Measurements from ENCODE around the gene ROBO1.

The ROBO1 gene

DNA sequence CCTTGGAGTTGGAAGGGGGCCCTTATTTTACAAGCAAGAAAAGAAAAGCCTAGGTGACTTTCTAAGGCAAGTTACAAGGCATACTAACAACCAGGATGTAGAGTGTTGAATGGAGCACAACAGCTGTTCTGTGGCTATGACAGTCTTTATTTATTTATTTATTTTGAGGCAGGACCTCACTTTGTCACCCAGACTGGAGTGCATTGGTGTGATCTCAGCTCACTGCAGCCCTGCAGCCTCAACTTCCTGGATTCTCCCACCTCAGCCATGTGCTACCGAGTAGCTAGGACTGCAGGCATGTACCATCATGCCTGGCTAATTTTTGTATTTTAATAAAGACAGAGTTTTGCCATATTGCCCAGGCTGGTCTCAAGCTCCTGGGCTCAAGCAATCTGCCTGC is 973.4 kb downstream of the ROBO1 start:
- Histone ChIP-seq H3K4me1 (peaks cover 33% of the 10 kb centered on the region), H3K27me3 (ENCODE audit: low read depth) (no peaks in the 10 kb centered on the region), H3K4me3 (no peak overlapping the region), H3K36me3 (replicated peaks) (no peaks in the 10 kb centered on the region), H3K9me3 (no peaks in the 10 kb centered on the region)
- in situ Hi-C loops (cut with MboI; ENCODE audit: low sequenced_read_pairs): no loop called here
- no peak for DNase-seq (ENCODE audit: low spot score in 2 of 2)

DNA sequence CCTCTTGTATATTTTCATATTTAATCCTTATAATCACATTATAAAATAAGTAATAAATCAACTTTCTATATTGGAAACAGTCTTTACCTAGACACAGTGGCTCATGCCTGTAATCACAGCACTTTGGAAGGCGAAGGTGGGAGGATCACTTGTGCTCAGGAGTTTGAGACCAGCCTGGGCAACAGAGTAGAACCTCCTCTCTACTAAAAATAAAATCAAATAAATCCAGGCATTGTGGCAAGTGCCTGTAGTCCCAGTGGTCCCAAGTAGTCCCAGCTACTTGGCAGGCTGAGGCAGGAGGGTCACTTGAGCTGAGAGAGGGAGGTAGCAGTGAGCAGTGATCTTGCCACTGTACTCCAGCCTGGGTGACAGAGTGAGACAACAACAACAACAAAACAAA is 975.1 kb downstream of the ROBO1 start:
- Histone ChIP-seq H3K27me3 (ENCODE audit: low read depth) (no peaks in the 10 kb centered on the region), H3K4me1 (peaks cover 44% of the 10 kb centered on the region), H3K36me3 (replicated peaks) (no peaks in the 10 kb centered on the region), H3K4me3 (no peak overlapping the region), H3K9me3 (no peaks in the 10 kb centered on the region)
- DNase-seq (ENCODE audit: low spot score in 2 of 2): no peak
- in situ Hi-C loops (cut with MboI; ENCODE audit: low sequenced_read_pairs): no loop called here

DNA sequence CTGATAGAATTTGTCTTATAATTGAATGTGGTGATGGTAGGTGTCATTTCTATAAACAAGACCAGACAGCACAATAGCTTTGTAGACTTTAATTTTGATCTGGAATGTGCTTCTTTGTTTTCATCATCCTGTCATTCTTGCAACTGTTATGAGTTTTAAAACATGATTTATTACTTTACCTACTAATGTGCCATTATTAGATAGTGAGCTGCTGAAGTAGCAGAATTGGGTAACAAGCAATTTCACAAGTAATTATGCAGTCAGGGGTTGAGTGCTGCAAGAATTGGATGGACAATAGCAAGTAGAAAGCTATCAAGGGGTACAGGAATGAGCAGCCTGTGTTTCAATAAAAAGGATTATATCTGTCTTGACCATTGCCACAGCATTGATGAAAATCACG is 975.6 kb downstream of the ROBO1 start:
- no peak for DNase-seq (ENCODE audit: low spot score in 2 of 2)
- Histone ChIP-seq H3K9me3 (no peaks in the 10 kb centered on the region), H3K36me3 (replicated peaks) (no peaks in the 10 kb centered on the region), H3K4me3 (no peak overlapping the region), H3K4me1 (peaks cover 44% of the 10 kb centered on the region), H3K27me3 (ENCODE audit: low read depth) (no peaks in the 10 kb centered on the region)
- in situ Hi-C loops (cut with MboI; ENCODE audit: low sequenced_read_pairs): no loop called here

DNA sequence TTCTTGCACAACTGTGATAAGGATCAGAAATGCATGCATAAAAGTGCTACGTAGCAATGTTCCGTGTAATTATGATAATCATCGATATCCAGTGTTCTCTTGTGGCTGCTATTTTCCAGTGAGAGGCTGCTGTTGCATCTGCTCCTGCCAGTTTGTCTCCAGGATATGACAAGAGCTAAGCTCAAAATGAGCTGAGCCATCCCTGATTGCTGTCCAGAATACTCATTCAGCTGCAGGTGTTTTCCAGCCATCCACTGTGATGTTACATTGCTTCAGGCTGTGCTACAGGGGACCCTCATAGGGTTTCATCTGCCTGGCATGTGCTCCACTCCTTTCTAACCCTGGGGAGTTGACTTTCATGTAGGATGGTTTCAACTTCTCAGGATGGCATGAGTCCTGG is 976.0 kb downstream of the ROBO1 start:
- Histone ChIP-seq H3K36me3 (replicated peaks) (no peaks in the 10 kb centered on the region), H3K27me3 (ENCODE audit: low read depth) (no peaks in the 10 kb centered on the region), H3K4me1 (peaks cover 44% of the 10 kb centered on the region), H3K9me3 (no peaks in the 10 kb centered on the region), H3K4me3 (no peak overlapping the region)
- no peak for DNase-seq (ENCODE audit: low spot score in 2 of 2)
- in situ Hi-C loops (cut with MboI; ENCODE audit: low sequenced_read_pairs): no loop called here

DNA sequence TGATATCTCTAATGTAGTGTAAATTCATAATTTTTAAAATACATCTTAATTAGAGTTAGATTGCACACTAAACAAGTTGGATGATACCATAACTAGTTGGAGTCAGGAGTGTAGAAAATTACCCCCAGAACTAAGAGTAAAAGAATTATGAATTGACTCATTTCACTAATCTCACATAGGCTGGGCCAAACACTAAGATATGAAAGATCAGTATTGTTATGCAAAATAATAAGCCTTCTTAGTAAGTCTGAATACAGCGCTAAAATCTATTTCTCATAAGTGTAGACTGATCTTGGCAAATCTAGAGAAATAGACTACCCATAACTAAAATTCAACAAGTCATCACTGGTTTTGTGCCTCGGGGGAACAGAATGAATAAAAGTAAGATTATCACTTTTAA is 979.0 kb downstream of the ROBO1 start:
- H3K4me1 ChIP-seq: peaks cover 61% of the 10 kb centered on the region
- no peak overlapping the region for H3K4me3 ChIP-seq
- DNase-seq (ENCODE audit: low spot score in 2 of 2): peak in 1 of 2 experiments; percentile 73
- H3K9me3 ChIP-seq: no peaks in the 10 kb centered on the region
- in situ Hi-C loops (cut with MboI; ENCODE audit: low sequenced_read_pairs): no loop called here
- H3K36me3 ChIP-seq (replicated peaks): no peaks in the 10 kb centered on the region
- H3K27me3 ChIP-seq (ENCODE audit: low read depth): no peaks in the 10 kb centered on the region

DNA sequence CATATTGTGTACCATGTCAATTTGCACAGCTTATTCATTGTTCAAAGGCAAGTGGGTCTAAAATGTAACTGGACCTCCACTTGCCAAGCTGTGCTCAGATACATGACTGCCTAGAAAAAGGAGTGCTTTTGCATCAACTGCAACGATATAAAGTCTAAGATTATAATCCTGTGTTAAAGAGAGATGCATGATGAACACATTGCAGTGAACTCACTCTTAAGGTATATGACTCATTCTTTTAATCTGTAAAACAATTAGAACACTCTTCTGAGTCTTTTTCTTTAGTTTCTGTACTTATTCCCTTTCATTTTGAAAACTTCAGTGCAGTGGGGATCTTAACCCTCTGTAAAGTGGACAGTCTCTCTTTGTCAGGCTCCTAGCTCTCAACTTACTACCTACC is 982.8 kb downstream of the ROBO1 start:
- Histone ChIP-seq H3K4me1 (peaks cover 41% of the 10 kb centered on the region), H3K27me3 (ENCODE audit: low read depth) (no peaks in the 10 kb centered on the region), H3K4me3 (no peak overlapping the region), H3K9me3 (no peaks in the 10 kb centered on the region), H3K36me3 (replicated peaks) (no peaks in the 10 kb centered on the region)
- in situ Hi-C loops (cut with MboI; ENCODE audit: low sequenced_read_pairs): no loop called here
- peak in 1 of 2 experiments; percentile 53 for DNase-seq (ENCODE audit: low spot score in 2 of 2)

DNA sequence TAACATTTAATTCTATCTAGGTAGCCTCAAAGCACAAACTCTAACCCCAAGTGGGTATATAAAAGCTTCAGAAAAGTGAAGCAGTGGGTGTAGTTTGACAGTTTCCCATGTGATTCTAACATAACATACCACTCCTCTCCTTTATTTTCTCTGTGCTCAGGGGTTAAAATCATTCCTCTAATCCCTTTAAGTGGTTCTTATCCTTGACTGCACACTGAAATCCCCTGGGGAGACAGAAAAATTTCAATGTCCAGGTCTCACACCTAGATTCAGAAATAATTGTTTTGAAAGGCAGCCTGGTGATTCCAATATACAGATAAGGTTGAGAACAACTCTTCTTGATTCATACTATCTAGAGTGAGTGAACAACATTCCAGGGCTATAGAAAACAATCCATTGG is 986.4 kb downstream of the ROBO1 start:
- in situ Hi-C loops (cut with MboI; ENCODE audit: low sequenced_read_pairs): no loop called here
- H3K4me1 ChIP-seq: peaks cover 24% of the 10 kb centered on the region
- H3K9me3 ChIP-seq: no peaks in the 10 kb centered on the region
- DNase-seq (ENCODE audit: low spot score in 2 of 2): peak in 1 of 2 experiments; percentile 55
- no peak overlapping the region for H3K4me3 ChIP-seq
- H3K36me3 ChIP-seq (replicated peaks): no peaks in the 10 kb centered on the region
- H3K27me3 ChIP-seq (ENCODE audit: low read depth): no peaks in the 10 kb centered on the region

DNA sequence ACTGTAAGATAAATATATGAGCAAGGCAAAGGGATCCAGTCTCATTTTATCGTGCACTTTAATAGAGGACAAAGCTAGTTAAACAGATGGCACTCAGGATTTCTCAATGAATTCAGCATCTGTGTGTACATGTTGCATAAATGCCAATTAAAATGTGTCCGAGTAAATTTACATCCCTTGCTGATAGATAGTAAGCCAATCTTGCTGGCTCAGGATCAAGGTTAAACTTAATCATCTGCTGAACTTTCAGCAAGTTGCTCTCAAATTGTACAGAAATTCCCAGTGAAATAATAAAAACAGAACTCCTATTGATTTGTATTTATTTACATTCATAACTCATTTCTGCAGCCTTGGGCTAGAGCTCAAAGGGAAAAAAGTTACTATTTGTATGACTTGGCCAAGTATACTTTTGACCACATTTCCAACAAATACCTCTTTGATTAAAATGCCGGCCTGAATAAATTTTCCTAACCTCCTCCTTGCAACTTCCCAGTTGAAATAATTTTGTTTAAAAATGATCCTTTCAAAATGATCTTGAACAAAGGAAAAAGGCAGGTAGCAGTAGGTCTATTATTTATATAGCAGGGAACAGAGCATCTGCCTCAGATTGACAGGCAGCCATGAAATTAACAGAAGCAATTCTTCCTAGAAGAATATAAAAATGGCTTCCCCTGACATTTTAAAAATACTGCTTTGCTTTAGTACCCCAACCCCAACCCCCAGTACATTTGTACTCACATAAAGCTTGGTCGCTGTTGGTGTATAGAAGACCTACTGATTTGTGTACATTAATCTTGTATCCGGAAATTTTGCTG is 1001.9 kb downstream of the ROBO1 start:
- H3K4me3 ChIP-seq: no peak overlapping the region
- DNase-seq (ENCODE audit: low spot score in 2 of 2): no peak
- H3K27me3 ChIP-seq (ENCODE audit: low read depth): no peaks in the 10 kb centered on the region
- H3K4me1 ChIP-seq: no peaks in the 10 kb centered on the region; the same call in 1 of the 2 replicates
- no peaks in the 10 kb centered on the region for H3K36me3 ChIP-seq (replicated peaks)
- no peaks in the 10 kb centered on the region for H3K9me3 ChIP-seq
- in situ Hi-C loops (cut with MboI; ENCODE audit: low sequenced_read_pairs): no loop called here

DNA sequence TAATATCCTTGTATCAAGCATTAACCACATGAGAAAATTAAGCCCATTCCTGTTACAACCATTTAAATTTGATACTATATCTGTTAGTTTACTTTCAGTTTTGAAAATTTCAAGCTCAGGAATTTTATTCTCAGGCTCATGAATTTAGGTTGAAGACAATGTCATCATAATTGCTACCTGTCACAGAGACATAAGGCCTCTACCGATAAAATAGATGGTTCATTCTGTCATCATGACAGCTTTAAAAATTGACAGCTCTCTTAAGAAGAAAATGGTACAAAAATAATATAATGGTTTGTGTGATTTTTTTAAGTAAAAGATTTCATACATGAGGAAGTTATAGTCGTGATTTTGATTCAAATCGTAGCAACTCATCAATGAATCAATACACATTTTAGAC is 1003.2 kb downstream of the ROBO1 start:
- Histone ChIP-seq H3K4me3 (no peak overlapping the region), H3K9me3 (no peaks in the 10 kb centered on the region), H3K27me3 (ENCODE audit: low read depth) (no peaks in the 10 kb centered on the region), H3K4me1 (no peaks in the 10 kb centered on the region; the same call in 1 of the 2 replicates), H3K36me3 (replicated peaks) (no peaks in the 10 kb centered on the region)
- no peak for DNase-seq (ENCODE audit: low spot score in 2 of 2)
- in situ Hi-C loops (cut with MboI; ENCODE audit: low sequenced_read_pairs): no loop called here

DNA sequence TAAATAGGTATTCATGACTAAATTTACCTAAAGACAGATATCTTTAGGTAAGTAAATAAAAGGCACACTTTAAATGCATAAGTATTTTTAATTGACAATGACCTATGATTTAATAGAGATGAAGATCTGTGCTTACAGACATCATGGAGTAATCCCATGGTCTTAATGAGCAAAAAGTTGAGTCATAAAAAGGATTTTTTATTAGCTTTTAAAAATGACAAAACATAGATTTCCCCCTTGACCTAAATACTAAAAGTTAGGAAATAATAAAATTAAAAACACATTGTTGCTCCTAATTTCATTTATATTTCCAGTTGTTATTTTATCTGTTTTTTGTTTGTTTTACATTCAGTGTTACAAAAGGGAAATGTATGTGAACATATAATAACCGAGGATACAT is 1005.7 kb downstream of the ROBO1 start:
- DNase-seq (ENCODE audit: low spot score in 2 of 2): no peak
- Histone ChIP-seq H3K4me1 (peaks cover 6% of the 10 kb centered on the region), H3K27me3 (ENCODE audit: low read depth) (no peaks in the 10 kb centered on the region), H3K36me3 (replicated peaks) (no peaks in the 10 kb centered on the region), H3K4me3 (no peak overlapping the region), H3K9me3 (no peaks in the 10 kb centered on the region)
- in situ Hi-C loops (cut with MboI; ENCODE audit: low sequenced_read_pairs): no loop called here

DNA sequence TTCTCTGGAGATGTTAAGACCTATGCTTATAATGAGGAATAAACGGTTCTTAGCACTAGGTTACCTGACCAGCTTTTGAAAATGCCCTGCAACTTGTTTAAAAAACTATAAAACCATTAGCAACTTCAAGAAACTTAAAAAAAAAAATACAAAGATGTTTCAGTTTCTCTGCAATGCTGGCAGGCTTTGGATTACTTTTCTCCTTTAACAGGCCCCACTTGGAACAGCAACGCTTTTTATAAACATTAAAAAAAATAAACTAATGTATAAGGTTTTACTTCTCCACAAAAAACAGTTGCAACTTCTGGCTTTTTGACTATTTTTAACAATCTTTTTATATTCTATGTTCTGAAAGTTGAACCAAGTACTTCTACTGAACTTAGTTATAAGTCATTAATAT is 1006.7 kb downstream of the ROBO1 start:
- Histone ChIP-seq H3K9me3 (no peaks in the 10 kb centered on the region), H3K36me3 (replicated peaks) (no peaks in the 10 kb centered on the region), H3K4me3 (no peak overlapping the region), H3K4me1 (peaks cover 6% of the 10 kb centered on the region), H3K27me3 (ENCODE audit: low read depth) (no peaks in the 10 kb centered on the region)
- in situ Hi-C loops (cut with MboI; ENCODE audit: low sequenced_read_pairs): no loop called here
- no peak for DNase-seq (ENCODE audit: low spot score in 2 of 2)

DNA sequence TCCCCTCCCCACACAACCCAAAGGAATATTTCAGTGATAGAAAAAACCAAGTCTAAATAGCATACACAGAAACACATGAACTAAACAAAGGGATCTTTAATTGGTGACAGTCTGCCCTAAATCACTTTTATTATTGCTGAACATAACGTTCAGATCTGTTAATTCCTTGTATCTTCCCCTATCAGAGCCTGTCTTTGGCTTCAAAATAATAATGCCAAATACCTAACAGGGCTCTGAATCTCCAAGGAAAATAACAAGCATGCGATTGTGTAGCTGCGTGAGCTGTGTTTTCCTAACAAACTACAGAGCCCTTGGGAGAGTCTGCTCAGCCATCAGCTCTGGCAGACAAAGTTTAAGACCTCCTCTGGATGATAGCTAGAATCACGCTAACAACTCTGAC is 1010.1 kb downstream of the ROBO1 start:
- Histone ChIP-seq H3K9me3 (no peaks in the 10 kb centered on the region), H3K4me1 (peaks cover 16% of the 10 kb centered on the region), H3K27me3 (ENCODE audit: low read depth) (no peaks in the 10 kb centered on the region), H3K36me3 (replicated peaks) (no peaks in the 10 kb centered on the region), H3K4me3 (no peak overlapping the region)
- no peak for DNase-seq (ENCODE audit: low spot score in 2 of 2)
- in situ Hi-C loops (cut with MboI; ENCODE audit: low sequenced_read_pairs): no loop called here

DNA sequence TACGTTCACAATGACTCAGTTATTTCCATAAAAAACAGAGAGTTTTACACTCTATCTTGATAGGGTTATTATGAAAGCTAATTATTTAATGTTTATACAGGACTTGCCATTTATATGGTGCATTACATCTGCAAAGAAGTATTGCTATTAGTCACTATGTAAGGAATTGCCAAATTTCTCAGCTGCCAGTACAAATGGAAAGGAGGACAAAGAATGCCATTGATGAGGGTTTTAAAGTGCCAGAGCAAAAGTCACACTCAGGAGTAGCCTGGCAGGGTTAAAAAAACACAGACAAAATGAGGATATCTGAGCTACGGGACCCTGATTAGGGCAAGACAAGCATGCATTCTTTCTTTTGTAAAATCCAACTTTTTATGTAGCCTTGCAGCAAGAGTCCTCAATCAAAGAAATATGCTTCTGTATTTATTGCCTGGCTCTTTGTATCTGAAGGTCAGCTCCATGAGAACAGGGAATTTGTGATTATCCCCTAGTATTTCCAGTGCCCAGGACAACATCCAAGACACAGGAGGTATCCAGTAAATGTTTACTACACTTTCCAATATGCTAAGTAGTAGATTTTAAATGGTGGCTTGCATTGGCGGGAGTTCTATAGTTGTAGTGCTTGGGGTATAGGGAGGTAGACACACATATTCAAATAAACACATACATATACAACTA is 1013.6 kb downstream of the ROBO1 start:
- Histone ChIP-seq H3K4me3 (no peak overlapping the region), H3K9me3 (no peaks in the 10 kb centered on the region), H3K4me1 (peaks cover 16% of the 10 kb centered on the region), H3K27me3 (ENCODE audit: low read depth) (no peaks in the 10 kb centered on the region), H3K36me3 (replicated peaks) (no peaks in the 10 kb centered on the region)
- no peak for DNase-seq (ENCODE audit: low spot score in 2 of 2)
- in situ Hi-C loops (cut with MboI; ENCODE audit: low sequenced_read_pairs): no loop called here

DNA sequence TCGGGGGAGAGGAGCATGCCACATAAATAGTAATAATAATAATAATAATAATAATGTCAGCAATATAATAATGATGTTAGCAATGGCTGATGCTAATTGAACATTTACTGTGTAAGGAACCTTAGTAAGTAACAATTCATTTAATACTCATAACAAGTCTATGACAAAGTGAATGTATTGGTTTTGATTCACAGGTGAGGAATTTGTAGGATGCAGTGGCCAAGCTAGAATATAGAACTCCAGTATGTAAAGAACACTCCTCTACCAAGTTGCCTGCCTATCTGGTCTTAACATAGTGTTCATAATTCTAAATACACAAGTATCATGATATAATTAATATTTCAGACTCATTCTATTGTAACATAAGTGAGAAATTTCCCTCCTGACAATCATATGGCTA is 1016.5 kb downstream of the ROBO1 start:
- H3K36me3 ChIP-seq (replicated peaks): no peaks in the 10 kb centered on the region
- in situ Hi-C loops (cut with MboI; ENCODE audit: low sequenced_read_pairs): no loop called here
- no peaks in the 10 kb centered on the region for H3K27me3 ChIP-seq (ENCODE audit: low read depth)
- H3K9me3 ChIP-seq: no peaks in the 10 kb centered on the region
- DNase-seq (ENCODE audit: low spot score in 2 of 2): no peak
- H3K4me1 ChIP-seq: peaks cover 10% of the 10 kb centered on the region
- no peak overlapping the region for H3K4me3 ChIP-seq

All from HAP-1 (cell line).